Keratinocyte (primary cell): Measurements from ENCODE around the gene PPP2R5C. TPM values are rescaled to one million over a fixed set of nuclear protein-coding genes. Genes with fewer than 3 reads are reported as not detected.

ENCODE experiments used
- DNase-seq: peaks from one replicate; pipeline ENCODE4 v3.0.0-alpha.2; 2011; ENCODE audit warnings: low read depth, missing footprints, low spot score
- FAIRE-seq: peaks from 2 replicates; lab custom pipeline; 2011; peaks lifted over from hg19 to GRCh38; lab: Jason Lieb, UNC
- H2AFZ ChIP-seq: 2 replicates; pipeline ENCODE4 v1.6.0; 2012; ENCODE audit warnings: low read length, control low read depth, inconsistent platforms; ENCODE audit not compliant: control insufficient read depth
- H3K27ac ChIP-seq: 2 replicates; pipeline ENCODE4 v1.5.1; 2011; ENCODE audit warnings: low read length; ENCODE audit not compliant: control insufficient read depth, insufficient read depth
- H3K27me3 ChIP-seq: 3 replicates; pipeline ENCODE4 v1.6.0; 2011; ENCODE audit warnings: low read length; ENCODE audit not compliant: control insufficient read depth, insufficient read depth; ENCODE audit errors: extremely low read depth
- H3K36me3 ChIP-seq, 2 experiments: 2 replicates in 1 of 2; 3 replicates in 1 of 2; pipeline ENCODE4 v1.5.1; 2011; ENCODE audit warnings: low read length in 2 of 2, mild to moderate bottlenecking in 1 of 2; ENCODE audit not compliant: control insufficient read depth in 2 of 2, insufficient read depth in 2 of 2; ENCODE audit errors: extremely low read depth in 1 of 2
- H3K4me1 ChIP-seq: 3 replicates; pipeline ENCODE4 v1.5.1; 2011; ENCODE audit warnings: low read length; ENCODE audit not compliant: control insufficient read depth, insufficient read depth; ENCODE audit errors: extremely low read depth
- H3K4me2 ChIP-seq: 3 replicates; pipeline ENCODE4 v1.6.0; 2011; ENCODE audit warnings: low read depth, low read length; ENCODE audit not compliant: control insufficient read depth, insufficient read depth; ENCODE audit errors: extremely low read depth
- H3K4me3 ChIP-seq, 3 experiments: fragments of 200-600 bp in 1 of 3; sonication (generic) in 1 of 3; 2 replicates in 2 of 3; 3 replicates in 1 of 3; pipeline ENCODE4 v1.5.1; 2011 to 2016; ENCODE audit warnings: low read length in 3 of 3, mild to moderate bottlenecking in 3 of 3, control low read depth in 2 of 3, inconsistent platforms in 1 of 3, low read depth in 1 of 3, mixed read lengths in 1 of 3, mixed run types in 1 of 3, moderate library complexity in 1 of 3; ENCODE audit not compliant: control insufficient read depth in 2 of 3, insufficient read depth in 2 of 3; ENCODE audit errors: extremely low read depth in 1 of 3
- H3K79me2 ChIP-seq: 2 replicates; pipeline ENCODE4 v1.6.0; 2012; ENCODE audit warnings: low read length; ENCODE audit not compliant: control insufficient read depth, insufficient read depth
- H3K9ac ChIP-seq: 3 replicates; pipeline ENCODE4 v1.6.0; 2011; ENCODE audit warnings: low read length; ENCODE audit not compliant: control insufficient read depth, insufficient read depth; ENCODE audit errors: extremely low read depth
- H3K9me1 ChIP-seq: 3 replicates; pipeline ENCODE4 v1.6.0; 2011; ENCODE audit warnings: low read length; ENCODE audit not compliant: control insufficient read depth, insufficient read depth; ENCODE audit errors: extremely low read depth
- H3K9me3 ChIP-seq: 2 replicates; pipeline ENCODE4 v1.5.1; 2012; ENCODE audit warnings: low read depth, low read length; ENCODE audit not compliant: control insufficient read depth
- H4K20me1 ChIP-seq: 3 replicates; pipeline ENCODE4 v1.6.0; 2011; ENCODE audit warnings: low read length; ENCODE audit not compliant: control insufficient read depth, insufficient read depth; ENCODE audit errors: extremely low read depth
- EZH2 ChIP-seq: IDR thresholded peaks from one replicate; pipeline ENCODE4 v1.6.1; 2012; ENCODE audit warnings: inconsistent platforms, mild to moderate bottlenecking, low read length, moderate library complexity
- dilution Hi-C: fragments of 300-500 bp; cut with MboI; formaldehyde crosslinking; loops from one replicate; pipeline ENCODE4 v1.7.0; 2020; ENCODE audit warnings: low sequenced_read_pairs; ENCODE audit not compliant: extremely low pct_ligation_motif_present
- polyA plus RNA-seq, 5 experiments: library from polyadenylated mRNA; depleted of rRNA in 3 of 5; stranded (reverse) in 3 of 5; stranded (forward) in 1 of 5; unstranded in 1 of 5; fragments of >200 nt; gene quantifications; 1 replicate in 1 of 5; 2 replicates in 3 of 5; 3 replicates in 1 of 5; pipeline versions ENCODE4 v1.2.1 to v1.2.3, GENCODE V29; 2011 to 2012; ENCODE audit warnings: missing spikeins in 2 of 5, low read depth in 1 of 5, low replicate concordance in 1 of 5
- TF ChIP-seq, protein P1 (sequence below), 3 experiments: IDR thresholded peaks in 1 of 3; conservative IDR thresholded peaks in 1 of 3; optimal IDR thresholded peaks in 1 of 3; 2 replicates in 2 of 3; 3 replicates in 1 of 3; pipeline versions ENCODE3 to v1.5.1; 2011; ENCODE audit warnings: low read length in 3 of 3, mild to moderate bottlenecking in 3 of 3, moderate library complexity in 2 of 3, control low read depth in 1 of 3, inconsistent platforms in 1 of 3; ENCODE audit not compliant: insufficient read depth in 2 of 3; ENCODE audit errors: extremely low read depth in 1 of 3

The PPP2R5C gene
- polyA plus RNA-seq, 1 donor (not counting 4 experiments of a cell fraction or from before 2014, with no cell fraction given) = 105 TPM

DNA sequence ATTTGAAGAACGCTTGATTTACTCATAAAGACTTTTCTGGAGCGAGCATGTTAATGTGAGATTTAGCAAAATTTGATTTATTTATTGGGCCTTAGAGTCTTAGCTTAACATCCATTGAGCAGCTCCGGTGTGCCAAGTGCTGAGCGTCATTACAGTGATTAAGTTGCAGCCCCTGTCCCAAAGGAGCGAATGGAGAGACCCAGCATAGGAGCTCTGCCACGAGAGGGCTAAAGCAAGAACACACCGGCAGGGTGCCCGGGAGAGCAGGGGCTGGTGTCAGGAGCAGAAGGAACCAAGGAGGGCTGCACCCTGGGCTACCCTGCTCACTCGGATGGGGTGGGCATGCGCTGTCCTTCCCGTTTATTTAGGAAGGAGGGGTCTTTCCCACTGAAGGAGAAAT, 50.6 kb downstream of the PPP2R5C start:
- Histone ChIP-seq H3K9me1 (peaks cover 2% of the 10 kb centered on the region), H3K79me2 (peaks cover 64% of the 10 kb centered on the region), H3K4me2 (peak overlapping the region; percentile 99), H3K36me3 (peaks cover 4 to 8% of the 10 kb centered on the region in 2 experiments), H3K4me3 (no peak overlapping the region), H3K27me3 (no peaks in the 10 kb centered on the region), H3K9me3 (no peaks in the 10 kb centered on the region), H4K20me1 (no peaks in the 10 kb centered on the region), H3K9ac (no peak overlapping the region), H3K4me1 (peaks cover 36% of the 10 kb centered on the region), H2AFZ (no peak overlapping the region), H3K27ac (no peak overlapping the region)
- no peak for DNase-seq
- dilution Hi-C loops = no loop called here
- FAIRE-seq = no peak
- TF ChIP-seq, protein P1, sequence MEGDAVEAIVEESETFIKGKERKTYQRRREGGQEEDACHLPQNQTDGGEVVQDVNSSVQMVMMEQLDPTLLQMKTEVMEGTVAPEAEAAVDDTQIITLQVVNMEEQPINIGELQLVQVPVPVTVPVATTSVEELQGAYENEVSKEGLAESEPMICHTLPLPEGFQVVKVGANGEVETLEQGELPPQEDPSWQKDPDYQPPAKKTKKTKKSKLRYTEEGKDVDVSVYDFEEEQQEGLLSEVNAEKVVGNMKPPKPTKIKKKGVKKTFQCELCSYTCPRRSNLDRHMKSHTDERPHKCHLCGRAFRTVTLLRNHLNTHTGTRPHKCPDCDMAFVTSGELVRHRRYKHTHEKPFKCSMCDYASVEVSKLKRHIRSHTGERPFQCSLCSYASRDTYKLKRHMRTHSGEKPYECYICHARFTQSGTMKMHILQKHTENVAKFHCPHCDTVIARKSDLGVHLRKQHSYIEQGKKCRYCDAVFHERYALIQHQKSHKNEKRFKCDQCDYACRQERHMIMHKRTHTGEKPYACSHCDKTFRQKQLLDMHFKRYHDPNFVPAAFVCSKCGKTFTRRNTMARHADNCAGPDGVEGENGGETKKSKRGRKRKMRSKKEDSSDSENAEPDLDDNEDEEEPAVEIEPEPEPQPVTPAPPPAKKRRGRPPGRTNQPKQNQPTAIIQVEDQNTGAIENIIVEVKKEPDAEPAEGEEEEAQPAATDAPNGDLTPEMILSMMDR (optimal IDR thresholded peaks at IDR 0.05 in 1 of 3, IDR thresholded peaks at IDR 0.05 in 1 of 3, conservative IDR thresholded peaks at IDR 0.05 in 1 of 3; ENCODE audit: extremely low read depth in 1 of 3, insufficient read depth in 2 of 3, low read length in 3 of 3) = no peak
- no peak for TF ChIP-seq EZH2

DNA sequence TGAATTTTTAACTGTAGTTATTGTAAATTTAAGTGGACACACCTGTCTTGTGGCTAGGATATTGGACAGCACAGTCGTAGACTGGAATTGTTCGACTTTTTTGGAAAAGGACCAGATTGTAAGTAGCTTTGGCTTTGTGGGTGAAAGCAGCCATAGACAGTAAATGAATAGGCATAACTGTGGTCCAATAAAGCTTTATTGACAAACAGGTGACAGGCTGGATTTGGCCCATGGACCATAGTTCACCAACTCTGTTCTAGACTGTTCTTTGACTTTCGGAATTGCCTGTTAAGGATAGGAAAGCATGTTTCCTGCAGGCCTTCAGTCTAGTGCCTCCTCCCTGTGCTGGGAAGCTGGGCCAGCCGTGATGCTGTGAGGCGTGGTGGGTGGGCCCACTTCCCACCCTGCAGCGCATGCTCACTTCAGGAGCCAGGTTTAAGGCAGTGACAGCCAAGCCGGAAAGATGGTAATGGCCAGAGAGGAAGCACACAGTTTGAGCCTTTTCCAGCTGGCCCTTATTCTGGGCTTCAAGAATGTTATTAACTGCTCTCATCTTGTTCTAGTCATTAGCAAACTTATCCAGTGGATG, 51.8 kb downstream of the PPP2R5C start:
- Histone ChIP-seq H3K4me3 (no peak overlapping the region), H3K4me2 (peak overlapping the region; percentile 29), H3K9me1 (peaks cover 4% of the 10 kb centered on the region), H3K9ac (no peak overlapping the region), H3K27me3 (no peaks in the 10 kb centered on the region), H3K4me1 (peaks cover 36% of the 10 kb centered on the region), H3K27ac (no peak overlapping the region), H2AFZ (no peak overlapping the region), H4K20me1 (peaks cover 3% of the 10 kb centered on the region), H3K36me3 (peaks cover 4 to 8% of the 10 kb centered on the region in 2 experiments), H3K9me3 (no peaks in the 10 kb centered on the region), H3K79me2 (peaks cover 76% of the 10 kb centered on the region)
- FAIRE-seq = no peak
- DNase-seq = no peak
- TF ChIP-seq, protein P1 (optimal IDR thresholded peaks at IDR 0.05 in 1 of 3, IDR thresholded peaks at IDR 0.05 in 1 of 3, conservative IDR thresholded peaks at IDR 0.05 in 1 of 3; ENCODE audit: extremely low read depth in 1 of 3, insufficient read depth in 2 of 3, low read length in 3 of 3) = no peak
- no peak for TF ChIP-seq EZH2
- dilution Hi-C loops = no loop called here
